Colonic mucosa (tissue), 4 donors: ENCODE data around the gene NOP10. TPM values are rescaled to one million over a fixed set of nuclear protein-coding genes. Genes with fewer than 3 reads are reported as not detected.

Experiments used
- DNase-seq: peaks from one replicate; pipeline ENCODE4 v3.0.0-alpha.2; 2020
- H3K27ac ChIP-seq: fragments of 200-600 bp; one replicate; pipeline ENCODE4 v1.8.0; 2021
- H3K27me3 ChIP-seq: fragments of 200-600 bp; one replicate; pipeline ENCODE4 v1.8.0; 2021
- H3K36me3 ChIP-seq: fragments of 200-600 bp; one replicate; pipeline ENCODE4 v1.8.0; 2021
- H3K4me1 ChIP-seq: fragments of 200-600 bp; one replicate; pipeline ENCODE4 v1.8.0; 2021; ENCODE audit warnings: mild to moderate bottlenecking
- H3K4me3 ChIP-seq: fragments of 200-600 bp; one replicate; pipeline ENCODE4 v1.8.0; 2021
- H3K9ac ChIP-seq, 2 donors: one replicate each; pipeline ENCODE4 v1.7.0; 2013; ENCODE audit warnings: control low read depth in 2 of 2, low read depth in 2 of 2, low read length in 2 of 2
- H3K9me3 ChIP-seq: fragments of 200-600 bp; one replicate; pipeline ENCODE4 v1.8.0; 2021
- intact Hi-C: fragments of 100-400 bp; cut with DNase I; formaldehyde crosslinking; loops from one replicate; pipeline ENCODE4 v1.14.1; 2022
- microRNA-seq: library from miRNA; unstranded; fragments of <30 nt; microRNA quantifications from one replicate; pipeline ENCODE4, GENCODE V29; 2019
- total RNA-seq, 2 donors: library from RNA; stranded (reverse); fragmentation: NEBNext Ultra II Directional in 1 of 2; extraction: Animal tissue kit (Norgen Biotek cat#: 25700) in 1 of 2; gene quantifications; one replicate each; pipeline ENCODE4 v1.2.1, GENCODE V29; 2021
- TF ChIP-seq, protein P1 (sequence below): fragments of 200-600 bp; IDR thresholded peaks from one replicate; pipeline ENCODE4 v1.8.0; 2022; ENCODE audit warnings: antibody characterized with exemption, mild to moderate bottlenecking
- donor health status: healthy.
- donor health status: DM: no; HTN: no; CAD: no.
- donor health status: DM: no; HTN: no; CAD: no.

The NOP10 gene
- total RNA-seq, 2 donors from 2014 or later: 143 to 184 TPM

DNA sequence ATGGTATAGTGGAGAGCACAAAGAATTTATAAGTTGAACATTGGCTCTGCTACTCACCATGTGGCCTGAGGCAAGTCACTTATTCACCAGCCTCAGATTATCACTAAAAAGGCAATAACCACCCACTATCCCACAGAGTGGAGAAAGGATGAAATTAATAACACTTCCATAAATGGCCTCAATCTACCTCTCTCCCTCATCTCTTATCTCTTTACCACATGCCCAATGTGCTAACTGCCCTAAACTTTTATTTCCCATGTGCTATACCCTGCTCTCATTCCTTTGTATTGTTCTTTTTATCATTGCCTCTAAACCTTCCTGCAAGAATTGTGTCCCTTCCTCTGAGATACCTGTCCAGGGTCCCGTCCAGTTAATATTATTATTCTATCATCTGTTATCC lies 31.4 kb downstream of the NOP10 start:
- H3K9me3 ChIP-seq: no peaks in the 10 kb centered on the region
- no peaks in the 10 kb centered on the region for H3K36me3 ChIP-seq
- no peak overlapping the region for H3K9ac ChIP-seq
- TF ChIP-seq, protein P1, sequence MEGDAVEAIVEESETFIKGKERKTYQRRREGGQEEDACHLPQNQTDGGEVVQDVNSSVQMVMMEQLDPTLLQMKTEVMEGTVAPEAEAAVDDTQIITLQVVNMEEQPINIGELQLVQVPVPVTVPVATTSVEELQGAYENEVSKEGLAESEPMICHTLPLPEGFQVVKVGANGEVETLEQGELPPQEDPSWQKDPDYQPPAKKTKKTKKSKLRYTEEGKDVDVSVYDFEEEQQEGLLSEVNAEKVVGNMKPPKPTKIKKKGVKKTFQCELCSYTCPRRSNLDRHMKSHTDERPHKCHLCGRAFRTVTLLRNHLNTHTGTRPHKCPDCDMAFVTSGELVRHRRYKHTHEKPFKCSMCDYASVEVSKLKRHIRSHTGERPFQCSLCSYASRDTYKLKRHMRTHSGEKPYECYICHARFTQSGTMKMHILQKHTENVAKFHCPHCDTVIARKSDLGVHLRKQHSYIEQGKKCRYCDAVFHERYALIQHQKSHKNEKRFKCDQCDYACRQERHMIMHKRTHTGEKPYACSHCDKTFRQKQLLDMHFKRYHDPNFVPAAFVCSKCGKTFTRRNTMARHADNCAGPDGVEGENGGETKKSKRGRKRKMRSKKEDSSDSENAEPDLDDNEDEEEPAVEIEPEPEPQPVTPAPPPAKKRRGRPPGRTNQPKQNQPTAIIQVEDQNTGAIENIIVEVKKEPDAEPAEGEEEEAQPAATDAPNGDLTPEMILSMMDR: no peak
- H3K4me1 ChIP-seq: no peaks in the 10 kb centered on the region
- no peak overlapping the region for H3K4me3 ChIP-seq
- intact Hi-C loops: no loop called here
- no peak for DNase-seq
- no peaks in the 10 kb centered on the region for H3K27me3 ChIP-seq
- H3K27ac ChIP-seq: no peak overlapping the region

GRCh38 chr15:34304613-34305012 lies 38.3 kb downstream of the NOP10 start:
- intact Hi-C loops: no loop called here
- Histone ChIP-seq H3K27ac (no peak overlapping the region), H3K36me3 (no peaks in the 10 kb centered on the region), H3K4me1 (no peaks in the 10 kb centered on the region), H3K9ac (no peak overlapping the region), H3K9me3 (no peaks in the 10 kb centered on the region), H3K4me3 (no peak overlapping the region), H3K27me3 (no peaks in the 10 kb centered on the region)
- TF ChIP-seq, protein P1: no peak
- DNase-seq: no peak

DNA sequence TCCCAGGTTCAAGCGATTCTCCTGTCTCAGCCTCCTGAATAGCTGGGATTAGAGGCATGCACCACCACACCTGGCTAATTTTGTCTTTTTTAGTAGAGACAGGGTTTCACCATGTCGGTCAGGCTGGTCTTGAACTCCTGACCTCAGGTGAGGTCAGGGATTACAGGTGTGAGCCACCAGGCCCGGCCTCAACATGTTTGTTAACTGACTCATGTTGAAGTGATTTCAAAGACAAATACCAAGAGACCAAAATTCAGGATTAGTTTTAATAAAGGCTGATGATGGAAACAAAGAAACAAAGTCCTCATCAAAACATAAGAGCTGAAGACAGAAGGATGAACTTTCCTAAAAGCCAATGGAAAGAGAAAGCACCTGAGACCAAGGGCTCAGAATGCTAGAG lies 41.9 kb downstream of the NOP10 start:
- Histone ChIP-seq H3K4me1 (no peaks in the 10 kb centered on the region), H3K9me3 (no peaks in the 10 kb centered on the region), H3K9ac (no peak overlapping the region), H3K36me3 (no peaks in the 10 kb centered on the region), H3K4me3 (no peak overlapping the region), H3K27me3 (no peaks in the 10 kb centered on the region), H3K27ac (no peak overlapping the region)
- intact Hi-C loops: no loop called here
- no peak for DNase-seq
- TF ChIP-seq, protein P1: no peak

DNA sequence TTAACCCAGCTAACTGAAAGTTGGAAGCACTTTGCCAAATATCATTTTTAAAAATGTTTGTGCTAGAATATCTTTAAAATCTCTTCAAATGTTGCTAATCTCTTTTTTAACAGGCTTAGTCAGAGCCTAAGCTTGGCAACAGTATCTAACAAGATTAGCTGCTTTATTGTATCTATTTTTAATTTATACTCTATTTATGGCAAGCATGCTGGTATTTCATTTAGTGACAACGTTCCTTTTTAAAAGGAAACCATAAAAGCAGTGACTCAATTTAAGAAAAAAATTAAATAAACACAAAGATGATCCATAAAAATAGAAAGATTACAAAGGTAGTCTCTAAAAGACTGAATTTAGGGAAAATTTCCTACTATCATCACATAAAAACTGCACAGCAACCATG lies 45.9 kb downstream of the NOP10 start:
- H3K27me3 ChIP-seq: no peaks in the 10 kb centered on the region
- H3K4me3 ChIP-seq: no peak overlapping the region
- H3K9me3 ChIP-seq: no peaks in the 10 kb centered on the region
- intact Hi-C loops: no loop called here
- H3K4me1 ChIP-seq: no peaks in the 10 kb centered on the region
- H3K36me3 ChIP-seq: no peaks in the 10 kb centered on the region
- TF ChIP-seq, protein P1: no peak
- no peak for DNase-seq
- H3K27ac ChIP-seq: no peak overlapping the region
- no peak overlapping the region for H3K9ac ChIP-seq

- H3K4me3 ChIP-seq: no peak overlapping the region
- TF ChIP-seq, protein P1: no peak
These were observed 50.3 kb downstream of the NOP10 start for GRCh38 chr15:34292621-34293020.

More at GRCh38 chr15:34292621-34293020, 50.3 kb downstream of the NOP10 start:
- Histone ChIP-seq H3K9ac (no peak overlapping the region), H3K4me1 (no peaks in the 10 kb centered on the region), H3K9me3 (no peaks in the 10 kb centered on the region), H3K27me3 (no peaks in the 10 kb centered on the region), H3K27ac (no peak overlapping the region), H3K36me3 (no peaks in the 10 kb centered on the region)
- no peak for DNase-seq
- intact Hi-C loops: no loop called here

Small RNAs within 50 kb of the gene (microRNA-seq; reads per million reads assigned to microRNA genes)
- not detected for gene MIR1233-1

Other genes starting within 250 kb of the NOP10 start
- 10 to 100 TPM; 73.1 to 78.6 TPM for gene EMC7, start 241.3 kb downstream of the NOP10 start, total RNA-seq
- 1 to 10 TPM in 1 of 2 donors, under 1 TPM in 1; 0.69 to 1.3 TPM for gene PGBD4, start 241.1 kb downstream of the NOP10 start, total RNA-seq
- 10 to 100 TPM; 37.2 to 43.0 TPM for gene KATNBL1, start 133.0 kb downstream of the NOP10 start, total RNA-seq
- 100 to 1,000 TPM in 1 of 2 donors, 10 to 100 TPM in 1; 83.5 to 115 TPM for gene EMC4, start 118.1 kb downstream of the NOP10 start, total RNA-seq
- 10 to 100 TPM; 13.8 to 18.8 TPM for gene SLC12A6, start 5.4 kb downstream of the NOP10 start, total RNA-seq
- not detected for gene NUTM1, start 179 bp upstream of the NOP10 start, total RNA-seq
- gene LPCAT4, start 24.1 kb upstream of the NOP10 start, total RNA-seq: 100 to 1,000 TPM; 174 to 175 TPM
- gene GOLGA8A, start 94.7 kb upstream of the NOP10 start, total RNA-seq: 10 to 100 TPM; 10.8 to 24.2 TPM
- 10 to 100 TPM; 10.2 to 20.7 TPM for gene GOLGA8B, start 240.5 kb upstream of the NOP10 start, total RNA-seq